ENCODE results near the gene RGS17. TPM values are rescaled to one million over a fixed set of nuclear protein-coding genes. Genes with fewer than 3 reads are reported as not detected.
A peak's percentile ranks its signal among the peaks of the same experiment; 100 is the strongest.

RGS17 gene
- total and polyA plus RNA-seq, 2 of the 13 experiments (the other 11 are each of a cell fraction or from before 2014, with no cell fraction given) = 0.04 TPM; not detected in 1

GRCh38 chr6:153013438-153013837 lies 117.6 kb downstream of the RGS17 start:
- in situ Hi-C loops (cut with HindIII; ENCODE audit: extremely low pct_ligation_motif_present, low pct_unique_long_range_greater_than_20kb) (no loop called here), intact Hi-C loops (cut with micrococcal nuclease; ENCODE audit: unreplicated experiment) (no loop called here)
- Histone ChIP-seq H4K20me1 (ENCODE audit: insufficient read depth, low read length) (no peaks in the 10 kb centered on the region), H3K36me3 (replicated peaks in 1 of 2; ENCODE audit: control insufficient read depth in 1 of 2, insufficient read depth in 2 of 2, low read length in 2 of 2) (no peaks in the 10 kb centered on the region), H3K4me3 (replicated peaks in 1 of 3; ENCODE audit: insufficient read depth in 1 of 3, low read depth in 2 of 3, low read length in 3 of 3) (no peak overlapping the region), H3K27ac (ENCODE audit: extremely low read length, insufficient read depth, low read length) (no peak overlapping the region), H3K9ac (ENCODE audit: insufficient read depth, low read depth, low read length) (no peak overlapping the region), H3K4me2 (ENCODE audit: low read depth, low read length) (no peak overlapping the region), H3K79me2 (ENCODE audit: insufficient read depth, low read length) (no peaks in the 10 kb centered on the region), H3K4me1 (ENCODE audit: insufficient read depth, low read length) (no peaks in the 10 kb centered on the region), H3K9me3 (ENCODE audit: low read length) (no peaks in the 10 kb centered on the region), H2AFZ (ENCODE audit: low read length) (no peak overlapping the region), H3K27me3 (ENCODE audit: control insufficient read depth in 1 of 2, insufficient read depth in 2 of 2, low read length in 2 of 2) (peaks cover 0 to 7% of the 10 kb centered on the region in 2 experiments; a peak in 1 of 5 replicates)
- no TSS peak for BruUV-seq (replicated peaks)
- DNase-seq (ENCODE audit: low spot score) (no peak), ATAC-seq (no peak), FAIRE-seq (peak; percentile 12)
- CTCF ChIA-PET (ENCODE audit: low intra/inter-chr PET ratio, low total read pairs) = no interaction called here
- WGBS (ENCODE audit: low lambda C conversion rate) = 36% methylated on average over 2 of the region's 2 CpGs
- TF ChIP-seq NCOA1 (CRISPR knock-in tag; IDR thresholded peaks at IDR 0.05) = no peak
- POLR2A ChIA-PET = no interaction called here

- POLR2A ChIA-PET = no interaction called here
These were observed 118.2 kb downstream of the RGS17 start for GRCh38 chr6:153012856-153013255.

More at GRCh38 chr6:153012856-153013255, 118.2 kb downstream of the RGS17 start:
- WGBS (ENCODE audit: low lambda C conversion rate) = 53% methylated on average over 6 of the region's 6 CpGs
- H3K9ac ChIP-seq (ENCODE audit: insufficient read depth, low read depth, low read length) = no peak overlapping the region
- TF ChIP-seq DNMT1 (CRISPR knock-in tag; IDR thresholded peaks at IDR 0.05) (no peak), TBX2 (CRISPR knock-in tag; IDR thresholded peaks at IDR 0.05; ENCODE audit: borderline replicate concordance) (no peak), MTA1 (CRISPR knock-in tag; IDR thresholded peaks at IDR 0.05; ENCODE audit: borderline replicate concordance) (no peak), ZNF777 (CRISPR knock-in tag; IDR thresholded peaks at IDR 0.05) (no peak)
- TF ChIP-seq, protein P1, sequence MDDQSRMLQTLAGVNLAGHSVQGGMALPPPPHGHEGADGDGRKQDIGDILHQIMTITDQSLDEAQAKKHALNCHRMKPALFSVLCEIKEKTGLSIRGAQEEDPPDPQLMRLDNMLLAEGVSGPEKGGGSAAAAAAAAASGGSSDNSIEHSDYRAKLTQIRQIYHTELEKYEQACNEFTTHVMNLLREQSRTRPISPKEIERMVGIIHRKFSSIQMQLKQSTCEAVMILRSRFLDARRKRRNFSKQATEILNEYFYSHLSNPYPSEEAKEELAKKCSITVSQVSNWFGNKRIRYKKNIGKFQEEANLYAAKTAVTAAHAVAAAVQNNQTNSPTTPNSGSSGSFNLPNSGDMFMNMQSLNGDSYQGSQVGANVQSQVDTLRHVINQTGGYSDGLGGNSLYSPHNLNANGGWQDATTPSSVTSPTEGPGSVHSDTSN (CRISPR knock-in tag; IDR thresholded peaks at IDR 0.05; ENCODE audit: borderline replicate concordance) = no peak
- TF ChIP-seq, protein P2, sequence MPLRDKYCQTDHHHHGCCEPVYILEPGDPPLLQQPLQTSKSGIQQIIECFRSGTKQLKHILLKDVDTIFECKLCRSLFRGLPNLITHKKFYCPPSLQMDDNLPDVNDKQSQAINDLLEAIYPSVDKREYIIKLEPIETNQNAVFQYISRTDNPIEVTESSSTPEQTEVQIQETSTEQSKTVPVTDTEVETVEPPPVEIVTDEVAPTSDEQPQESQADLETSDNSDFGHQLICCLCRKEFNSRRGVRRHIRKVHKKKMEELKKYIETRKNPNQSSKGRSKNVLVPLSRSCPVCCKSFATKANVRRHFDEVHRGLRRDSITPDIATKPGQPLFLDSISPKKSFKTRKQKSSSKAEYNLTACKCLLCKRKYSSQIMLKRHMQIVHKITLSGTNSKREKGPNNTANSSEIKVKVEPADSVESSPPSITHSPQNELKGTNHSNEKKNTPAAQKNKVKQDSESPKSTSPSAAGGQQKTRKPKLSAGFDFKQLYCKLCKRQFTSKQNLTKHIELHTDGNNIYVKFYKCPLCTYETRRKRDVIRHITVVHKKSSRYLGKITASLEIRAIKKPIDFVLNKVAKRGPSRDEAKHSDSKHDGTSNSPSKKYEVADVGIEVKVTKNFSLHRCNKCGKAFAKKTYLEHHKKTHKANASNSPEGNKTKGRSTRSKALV (CRISPR knock-in tag; IDR thresholded peaks at IDR 0.05) = no peak
- FAIRE-seq (no peak), DNase-seq (ENCODE audit: low spot score) (no peak), ATAC-seq (no peak)
- CTCF ChIA-PET (ENCODE audit: low intra/inter-chr PET ratio, low total read pairs) = no interaction called here
- H3K4me2 ChIP-seq (ENCODE audit: low read depth, low read length) = no peak overlapping the region
- in situ Hi-C loops (cut with HindIII; ENCODE audit: extremely low pct_ligation_motif_present, low pct_unique_long_range_greater_than_20kb) = no loop called here
- H3K9me3 ChIP-seq (ENCODE audit: low read length) = no peaks in the 10 kb centered on the region
- H3K4me3 ChIP-seq (replicated peaks in 1 of 3; ENCODE audit: insufficient read depth in 1 of 3, low read depth in 2 of 3, low read length in 3 of 3) = no peak overlapping the region
- no peaks in the 10 kb centered on the region for H3K4me1 ChIP-seq (ENCODE audit: insufficient read depth, low read length)
- no TSS peak for BruUV-seq (replicated peaks)
- H3K27me3 ChIP-seq (ENCODE audit: control insufficient read depth in 1 of 2, insufficient read depth in 2 of 2, low read length in 2 of 2) = peaks cover 0 to 7% of the 10 kb centered on the region in 2 experiments; a peak in 1 of 5 replicates
- no peak overlapping the region for H2AFZ ChIP-seq (ENCODE audit: low read length)
- no peaks in the 10 kb centered on the region for H4K20me1 ChIP-seq (ENCODE audit: insufficient read depth, low read length)
- H3K27ac ChIP-seq (ENCODE audit: extremely low read length, insufficient read depth, low read length) = no peak overlapping the region
- no peaks in the 10 kb centered on the region for H3K36me3 ChIP-seq (replicated peaks in 1 of 2; ENCODE audit: control insufficient read depth in 1 of 2, insufficient read depth in 2 of 2, low read length in 2 of 2)
- intact Hi-C loops (cut with micrococcal nuclease; ENCODE audit: unreplicated experiment) = no loop called here
- H3K79me2 ChIP-seq (ENCODE audit: insufficient read depth, low read length) = no peaks in the 10 kb centered on the region
